Esophagus muscularis mucosa (tissue), 4 donors: ENCODE measurements around the gene FAM222B. TPM values are rescaled to one million over a fixed set of nuclear protein-coding genes. Genes with fewer than 3 reads are reported as not detected.

Experiments used
- DNase-seq: peaks from one replicate; pipeline ENCODE4 v3.0.0-alpha.2; 2017; ENCODE audit errors: extremely low spot score
- H3K27ac ChIP-seq, 4 donors: fragments of 200-600 bp; sonication (generic); replicated peaks in 1 of 4; 1 replicate in 3 of 4; 2 replicates in 1 of 4; pipeline ENCODE4 v1.5.1; 2016 to 2019; ENCODE audit warnings: mild to moderate bottlenecking in 1 of 4
- H3K27me3 ChIP-seq, 4 donors: fragments of 200-600 bp; sonication (generic); one replicate each; pipeline versions ENCODE4 v1.5.1 to v1.6.0; 2016 to 2019
- H3K36me3 ChIP-seq, 4 donors: fragments of 200-600 bp; sonication (generic); one replicate each; pipeline ENCODE4 v1.5.1; 2016 to 2019
- H3K4me1 ChIP-seq, 4 donors: fragments of 200-600 bp; sonication (generic); one replicate each; pipeline ENCODE4 v1.5.1; 2016 to 2019
- H3K4me3 ChIP-seq, 4 donors: fragments of 200-600 bp; sonication (generic); 1 replicate in 2 of 4; 2 replicates in 2 of 4; pipeline ENCODE4 v1.5.1; 2016 to 2019; ENCODE audit warnings: mild to moderate bottlenecking in 4 of 4, moderate library complexity in 1 of 4
- H3K9me3 ChIP-seq, 4 donors: fragments of 200-600 bp; sonication (generic); 1 replicate in 3 of 4; 2 replicates in 1 of 4; pipeline ENCODE4 v1.5.1; 2016 to 2019
- EP300 ChIP-seq: sonication (generic); formaldehyde crosslinking; IDR thresholded peaks from one replicate; pipeline ENCODE4 v1.6.1; 2017; ENCODE audit warnings: antibody characterized with exemption
- POLR2A ChIP-seq: fragments of 450-650 bp; IDR thresholded peaks from one replicate; pipeline ENCODE4 v1.6.1; 2017; ENCODE audit warnings: antibody characterized with exemption, moderate library complexity, mild to moderate bottlenecking, low read depth
- POLR2AphosphoS5 ChIP-seq, 2 donors: sonication (generic); formaldehyde crosslinking; IDR thresholded peaks; one replicate each; pipeline ENCODE4 v1.6.1; 2017; ENCODE audit warnings: antibody characterized with exemption in 2 of 2
- WGBS: methylation state at CpG from one replicate; pipeline ENCODE4 v1.1.5; 2018; 5-methylcytosine and 5-hydroxymethylcytosine counted together
- intact Hi-C: fragments of 100-400 bp; cut with DNase I; formaldehyde crosslinking; loops from one replicate; pipeline ENCODE4 v1.15.1; 2023
- total RNA-seq, 4 donors: library from RNA; depleted of rRNA; stranded (reverse); fragments of >200 nt; gene quantifications; one replicate each; pipeline versions ENCODE4 v1.1.0 to v1.2.1, GENCODE V29; 2016
- TF ChIP-seq, protein P1 (sequence below), 3 experiments: fragments of 200-600 bp in 2 of 3; fragments of 450-650 bp in 1 of 3; sonication (generic) in 2 of 3; IDR thresholded peaks; one replicate each; pipeline ENCODE4 v1.5.1; 2017 to 2019; ENCODE audit warnings: antibody characterized with exemption in 3 of 3, mild to moderate bottlenecking in 2 of 3, moderate library complexity in 1 of 3

The FAM222B gene
- total RNA-seq, 4 donors from 2014 or later = 15.9 to 48.1 (median 30.3) TPM

DNA sequence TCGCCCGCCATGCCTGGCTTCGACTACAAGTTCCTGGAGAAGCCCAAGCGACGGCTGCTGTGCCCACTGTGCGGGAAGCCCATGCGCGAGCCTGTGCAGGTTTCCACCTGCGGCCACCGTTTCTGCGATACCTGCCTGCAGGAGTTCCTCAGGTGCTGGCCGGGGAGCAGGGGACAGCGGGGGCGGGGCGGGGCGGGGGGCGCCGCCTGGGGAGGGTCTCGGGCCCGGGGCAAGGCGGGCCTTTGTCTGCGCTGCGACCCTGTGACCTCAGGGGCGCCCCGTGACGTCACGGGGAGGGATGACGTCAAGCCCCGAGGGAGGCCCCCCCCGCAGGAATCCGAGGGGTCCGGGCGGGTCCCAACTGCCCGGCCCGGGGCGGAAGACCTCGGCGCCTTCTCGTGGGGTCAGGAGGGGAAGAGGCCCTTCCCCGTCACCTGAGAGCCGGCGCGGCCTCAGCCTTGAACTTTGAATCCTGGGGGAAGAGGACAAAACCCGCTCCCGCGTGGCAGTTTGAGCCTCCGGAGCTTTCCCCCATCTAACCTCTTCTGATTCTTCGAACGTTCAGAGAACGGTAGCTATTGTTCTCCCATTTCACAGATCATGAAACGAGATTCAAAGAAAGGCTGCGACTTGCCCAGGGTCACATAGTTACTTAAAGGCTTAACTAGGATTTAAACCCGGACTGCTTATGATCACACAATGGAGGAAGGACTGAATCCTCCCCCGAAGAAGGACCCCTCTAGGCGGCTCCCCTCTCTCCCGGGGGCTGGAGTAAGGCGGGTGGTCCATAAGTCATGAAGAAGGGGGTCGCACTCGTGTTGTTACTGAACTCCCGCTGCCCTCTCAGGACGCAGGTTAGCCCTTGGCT, 98.3 kb downstream of the FAM222B start:
- peak overlapping the region; percentile 80 to 95 (median 90) for H3K27ac ChIP-seq
- no peaks in the 10 kb centered on the region for H3K9me3 ChIP-seq
- H3K36me3 ChIP-seq = peaks cover 0 to 23% (median 20%) of the 10 kb centered on the region in 4 donors
- intact Hi-C loops = no loop called here
- no peaks in the 10 kb centered on the region for H3K27me3 ChIP-seq
- H3K4me1 ChIP-seq = peaks cover 38 to 56% (median 53%) of the 10 kb centered on the region in 4 donors
- DNase-seq = no peak
- TF ChIP-seq, protein P1, sequence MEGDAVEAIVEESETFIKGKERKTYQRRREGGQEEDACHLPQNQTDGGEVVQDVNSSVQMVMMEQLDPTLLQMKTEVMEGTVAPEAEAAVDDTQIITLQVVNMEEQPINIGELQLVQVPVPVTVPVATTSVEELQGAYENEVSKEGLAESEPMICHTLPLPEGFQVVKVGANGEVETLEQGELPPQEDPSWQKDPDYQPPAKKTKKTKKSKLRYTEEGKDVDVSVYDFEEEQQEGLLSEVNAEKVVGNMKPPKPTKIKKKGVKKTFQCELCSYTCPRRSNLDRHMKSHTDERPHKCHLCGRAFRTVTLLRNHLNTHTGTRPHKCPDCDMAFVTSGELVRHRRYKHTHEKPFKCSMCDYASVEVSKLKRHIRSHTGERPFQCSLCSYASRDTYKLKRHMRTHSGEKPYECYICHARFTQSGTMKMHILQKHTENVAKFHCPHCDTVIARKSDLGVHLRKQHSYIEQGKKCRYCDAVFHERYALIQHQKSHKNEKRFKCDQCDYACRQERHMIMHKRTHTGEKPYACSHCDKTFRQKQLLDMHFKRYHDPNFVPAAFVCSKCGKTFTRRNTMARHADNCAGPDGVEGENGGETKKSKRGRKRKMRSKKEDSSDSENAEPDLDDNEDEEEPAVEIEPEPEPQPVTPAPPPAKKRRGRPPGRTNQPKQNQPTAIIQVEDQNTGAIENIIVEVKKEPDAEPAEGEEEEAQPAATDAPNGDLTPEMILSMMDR (IDR thresholded peaks at IDR 0.05) = no peak
- no peak for TF ChIP-seq EP300
- no peak for TF ChIP-seq POLR2AphosphoS5 (IDR thresholded peaks at IDR 0.05)
- peak; percentile 59 for TF ChIP-seq POLR2A
- peak overlapping the region; percentile 61 to 95 (median 76) for H3K4me3 ChIP-seq
- WGBS = 4% methylated on average over 40 of the region's 61 CpGs

- H3K27ac ChIP-seq = peak within 1 kb of the TSS; percentile 80 to 95 (median 90)
- H3K27me3 ChIP-seq = no peaks in the 10 kb centered on the region
- peaks cover 0 to 14% (median 14%) of the 10 kb centered on the region in 4 donors for H3K36me3 ChIP-seq
- peak within 1 kb of the TSS; percentile 61 to 95 (median 76) for H3K4me3 ChIP-seq
- H3K4me1 ChIP-seq = peaks cover 37 to 49% (median 47%) of the 10 kb centered on the region in 4 donors
- no peaks in the 10 kb centered on the region for H3K9me3 ChIP-seq
- TF ChIP-seq POLR2AphosphoS5 (IDR thresholded peaks at IDR 0.05) = peak; percentile 54 to 85
- TF ChIP-seq, protein P1 (IDR thresholded peaks at IDR 0.05) = peak in 2 of 3 experiments; percentile 35 to 57
- no peak for TF ChIP-seq POLR2A
- no peak for TF ChIP-seq EP300
- no peak for DNase-seq
- WGBS = 2% methylated on average over 37 of the region's 70 CpGs
- intact Hi-C loops = loop anchor here (2.0 kb wide), 1 partner anchor 15 kb away; the partner anchor contains the start of gene NEK8
Observed at GRCh38 chr17:28743243-28744103, 99.1 kb downstream of the FAM222B start, which contains the start of gene TRAF4. Gene TRAF4, plus strand, starts transcription at chr17:28744011. Its CDS starts 102 bp downstream, at chr17:28744113.

DNA sequence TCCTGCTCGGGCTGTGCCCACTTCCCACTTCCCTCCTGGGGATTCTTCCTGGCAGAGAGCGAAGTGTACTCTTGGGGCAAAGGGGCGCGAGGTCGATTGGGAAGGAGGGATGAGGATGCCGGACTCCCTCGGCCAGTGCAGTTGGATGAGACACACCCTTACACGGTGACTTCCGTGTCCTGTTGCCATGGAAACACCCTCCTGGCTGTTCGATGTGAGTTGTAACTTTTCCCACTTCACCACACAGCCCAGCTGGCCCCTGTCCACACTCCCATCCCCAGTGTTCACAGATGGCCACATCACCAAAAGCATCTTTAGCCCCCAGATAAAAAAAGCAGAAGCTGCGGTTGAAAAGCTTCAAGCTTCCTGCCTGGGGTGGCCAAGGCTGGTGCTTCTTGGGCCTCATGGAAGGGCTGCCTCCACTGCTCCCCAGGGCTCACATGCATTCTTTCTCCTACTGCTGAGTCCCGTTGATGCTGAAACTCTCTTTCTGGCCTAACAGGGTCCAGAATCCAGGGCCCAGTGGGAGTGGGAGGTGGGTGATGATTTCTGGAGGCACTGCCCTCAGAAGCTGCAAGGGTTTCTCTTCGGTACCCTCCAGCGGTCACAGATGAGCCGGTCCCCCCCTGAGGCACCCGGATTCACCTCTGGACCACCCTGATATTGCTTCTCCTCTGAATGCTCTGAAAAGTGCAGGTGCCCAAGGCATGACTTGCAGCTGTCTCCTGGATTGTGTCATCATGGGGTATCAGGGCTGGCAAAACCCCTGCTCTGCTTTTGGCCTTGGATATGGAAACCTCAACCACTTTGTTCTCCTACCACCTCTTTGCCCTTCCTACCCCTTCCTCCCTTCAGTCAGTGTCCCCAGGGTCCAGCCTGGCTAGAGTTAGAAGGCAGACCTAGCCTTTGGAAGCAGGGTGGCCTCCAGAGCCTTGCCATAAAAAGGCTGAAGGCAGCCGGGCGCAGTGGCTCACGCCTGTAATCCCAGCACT, 100.9 kb downstream of the FAM222B start:
- H3K27me3 ChIP-seq = no peaks in the 10 kb centered on the region
- peaks cover 33 to 41% (median 38%) of the 10 kb centered on the region in 4 donors for H3K4me1 ChIP-seq
- WGBS = 86% methylated on average over 17 of the region's 19 CpGs
- H3K27ac ChIP-seq = no peak overlapping the region
- intact Hi-C loops = loop anchor here (2.0 kb wide), 1 partner anchor 13 kb away; the partner anchor contains the start of gene NEK8
- H3K36me3 ChIP-seq = no peaks in the 10 kb centered on the region
- TF ChIP-seq, protein P1 (IDR thresholded peaks at IDR 0.05) = no peak
- TF ChIP-seq POLR2AphosphoS5 (IDR thresholded peaks at IDR 0.05) = no peak
- TF ChIP-seq POLR2A = no peak
- TF ChIP-seq EP300 = no peak
- H3K4me3 ChIP-seq = no peak overlapping the region
- H3K9me3 ChIP-seq = no peaks in the 10 kb centered on the region
- no peak for DNase-seq
